GM19035 (cell line): Measurements from ENCODE around the gene GP1BB.
"Not testable (repeated sequence)": the region's sequence is repeated elsewhere in the genome, so short reads cannot be mapped to it uniquely, and the experiment has no call there.

Experiments
- ATAC-seq: cut with Tn5 transposase; IDR thresholded peaks from one replicate; pipeline ENCODE4 v1.9.1; 2021; ENCODE audit not compliant: unreplicated experiment

The GP1BB gene

DNA sequence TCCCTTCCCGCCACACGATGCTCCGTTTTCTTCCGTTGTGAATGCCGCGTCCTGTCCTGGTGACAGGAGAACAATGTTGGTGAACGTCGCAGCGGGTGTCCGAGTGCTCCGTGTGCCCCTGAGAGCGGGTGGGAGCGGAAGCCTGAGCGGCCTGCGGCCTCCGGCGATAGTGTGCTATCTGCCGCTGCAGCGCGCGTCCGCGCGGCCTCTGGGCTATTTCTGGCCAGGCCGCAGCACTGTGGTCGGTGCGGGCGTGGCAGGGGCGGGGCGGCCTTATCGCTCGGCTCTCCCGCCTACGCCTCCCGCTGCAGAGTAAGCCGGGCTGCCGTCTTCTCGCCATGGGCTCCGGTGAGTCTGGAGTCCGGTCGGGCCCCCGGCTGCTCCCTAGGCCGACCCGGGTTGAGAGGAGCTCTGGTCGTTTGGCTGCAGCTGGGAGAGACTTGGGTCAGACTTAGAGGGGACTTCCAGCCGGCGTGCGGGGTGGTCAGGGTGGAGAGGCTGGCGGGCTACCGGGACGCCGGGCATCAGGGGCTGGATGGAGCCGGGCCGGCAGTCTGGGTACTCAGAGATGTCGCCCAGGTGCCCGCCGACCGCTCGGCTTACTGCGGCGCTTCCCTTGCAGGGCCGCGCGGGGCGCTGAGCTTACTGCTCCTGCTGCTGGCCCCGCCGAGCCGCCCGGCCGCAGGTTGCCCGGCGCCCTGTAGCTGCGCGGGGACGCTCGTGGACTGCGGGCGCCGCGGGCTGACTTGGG, at the start of gene GP1BB:
TSS of gene GP1BB (plus strand) at position 308 of the 751 bp plus-strand sequence. CDS start at position 339, 31 bp downstream.
- no peak for ATAC-seq

DNA sequence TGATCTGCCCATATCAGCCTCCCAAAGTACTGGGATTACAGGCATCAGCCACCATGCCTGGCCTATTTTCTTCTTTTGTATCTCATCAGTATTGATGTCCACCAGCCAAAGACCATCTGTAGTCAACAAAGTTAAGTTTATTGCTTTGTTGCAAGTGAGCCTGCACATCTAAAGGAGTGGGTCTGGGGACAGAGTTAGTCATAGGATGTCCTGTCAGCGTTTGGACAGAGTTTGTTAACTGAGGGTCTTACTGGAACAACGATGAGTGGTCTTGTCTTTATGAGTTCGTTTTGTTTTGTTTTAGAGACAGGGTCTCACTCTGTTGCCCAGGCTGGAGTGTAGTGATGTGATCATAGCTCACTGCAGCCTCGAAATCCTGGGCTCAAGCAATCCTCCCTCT, 49.7 kb upstream of the GP1BB start:
- ATAC-seq = no peak

DNA sequence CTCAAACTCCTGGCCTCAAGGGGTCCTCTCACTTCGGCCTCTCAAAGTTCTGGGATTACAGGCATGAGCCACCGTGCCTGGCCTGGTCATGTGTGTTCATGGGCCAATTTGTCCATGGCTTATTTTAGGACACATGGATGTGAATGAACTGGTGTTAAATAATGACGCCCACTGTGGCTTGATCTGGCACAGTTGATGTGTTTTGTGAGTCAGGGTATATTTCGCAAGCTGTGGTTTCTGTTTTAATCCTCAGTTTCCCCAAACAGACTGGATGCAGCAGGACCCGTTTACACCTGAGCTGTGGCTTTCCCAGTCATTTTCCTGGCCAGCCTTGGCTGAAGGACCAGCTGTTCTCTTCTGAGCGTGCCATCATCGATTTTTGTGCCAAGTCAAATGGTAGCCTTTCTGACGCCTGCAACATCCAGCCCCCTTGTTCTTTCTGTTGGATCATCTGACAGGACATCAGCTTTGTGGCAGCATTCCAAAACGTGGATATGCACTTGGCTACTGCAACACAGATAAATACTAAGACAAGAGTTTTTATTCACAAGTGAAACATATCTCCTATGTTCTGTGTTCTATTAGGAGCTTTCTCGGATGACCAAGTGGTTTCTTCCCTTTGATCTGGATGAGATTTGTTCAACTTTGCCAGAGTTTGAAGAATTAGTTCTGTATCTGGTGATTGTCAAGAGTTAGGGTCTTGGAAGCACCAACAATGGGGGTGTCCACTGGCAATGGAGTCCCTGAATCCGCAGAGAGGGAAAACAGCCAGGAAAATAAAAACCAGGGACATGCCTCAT, 49.0 kb upstream of the GP1BB start:
- ATAC-seq = no peak

DNA sequence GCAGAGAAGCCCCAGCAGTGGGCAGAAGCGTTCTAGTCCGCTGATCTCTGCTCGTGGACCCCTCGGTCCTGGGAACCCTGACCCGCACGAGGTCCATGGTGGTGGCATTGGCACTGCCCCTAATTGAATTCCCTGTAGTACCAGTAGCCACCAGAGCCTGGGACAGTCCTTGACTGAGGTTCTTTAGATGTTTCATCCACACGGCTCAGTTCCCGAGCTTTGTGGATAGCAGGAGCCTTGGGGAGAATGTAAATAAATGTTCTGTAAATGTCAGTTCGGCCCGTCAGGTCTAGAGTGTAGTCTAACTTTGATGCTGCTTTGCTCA, 48.4 kb upstream of the GP1BB start:
- ATAC-seq = no peak

- no peak for ATAC-seq
These were observed 47.9 kb upstream of the GP1BB start for GRCh38 chr22:19675428-19675827.

DNA sequence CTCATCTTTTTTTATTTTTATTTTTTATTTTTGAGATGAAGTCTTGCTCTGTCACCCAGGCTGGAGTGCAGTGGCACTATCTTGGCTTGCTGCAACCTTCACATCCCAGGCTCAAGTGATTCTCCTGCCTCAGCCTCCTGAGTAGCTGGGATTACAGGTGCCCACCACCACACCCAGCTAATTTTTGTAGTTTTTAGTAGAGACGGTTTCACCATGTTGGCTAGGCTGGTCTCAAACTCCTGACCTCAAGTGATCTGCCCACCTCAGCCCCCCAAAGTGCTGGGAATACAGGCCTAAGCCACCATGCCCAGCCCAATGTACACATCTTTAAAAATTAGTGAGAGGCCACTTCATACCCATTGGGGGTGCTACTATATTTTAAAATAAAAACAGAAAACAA, 46.9 kb upstream of the GP1BB start:
- not testable (repeated sequence) for ATAC-seq

- no peak for ATAC-seq
These were observed 44.3 kb upstream of the GP1BB start for GRCh38 chr22:19678949-19679521.

DNA sequence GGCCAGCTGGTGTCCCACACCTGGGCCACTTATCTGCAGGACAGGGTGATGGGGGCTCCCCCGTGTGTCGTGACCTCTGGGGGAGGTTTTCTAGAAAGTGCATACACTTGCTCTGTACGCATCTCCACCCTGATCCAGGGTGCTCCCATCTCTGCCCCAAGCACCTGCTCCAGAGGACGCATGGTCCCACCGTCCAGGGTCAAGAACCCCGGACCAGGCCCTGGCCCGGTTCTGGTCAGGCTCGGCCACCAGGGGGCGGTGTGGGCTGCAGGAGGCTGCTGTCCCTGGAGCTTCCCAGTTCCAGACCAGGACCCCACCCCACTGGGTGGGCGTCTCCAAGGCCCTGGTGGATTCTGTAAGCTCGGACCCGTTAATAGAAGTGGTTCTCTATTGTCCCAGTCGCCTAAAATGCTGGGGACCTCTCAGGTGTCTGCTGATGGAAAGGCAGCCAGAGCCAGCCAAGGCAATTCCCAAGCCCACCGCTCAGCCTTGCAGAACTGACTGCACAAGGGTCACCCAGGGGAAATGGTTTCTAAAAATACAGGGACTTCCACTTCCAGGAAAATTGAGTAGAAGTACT, 43.7 kb upstream of the GP1BB start:
- no peak for ATAC-seq

DNA sequence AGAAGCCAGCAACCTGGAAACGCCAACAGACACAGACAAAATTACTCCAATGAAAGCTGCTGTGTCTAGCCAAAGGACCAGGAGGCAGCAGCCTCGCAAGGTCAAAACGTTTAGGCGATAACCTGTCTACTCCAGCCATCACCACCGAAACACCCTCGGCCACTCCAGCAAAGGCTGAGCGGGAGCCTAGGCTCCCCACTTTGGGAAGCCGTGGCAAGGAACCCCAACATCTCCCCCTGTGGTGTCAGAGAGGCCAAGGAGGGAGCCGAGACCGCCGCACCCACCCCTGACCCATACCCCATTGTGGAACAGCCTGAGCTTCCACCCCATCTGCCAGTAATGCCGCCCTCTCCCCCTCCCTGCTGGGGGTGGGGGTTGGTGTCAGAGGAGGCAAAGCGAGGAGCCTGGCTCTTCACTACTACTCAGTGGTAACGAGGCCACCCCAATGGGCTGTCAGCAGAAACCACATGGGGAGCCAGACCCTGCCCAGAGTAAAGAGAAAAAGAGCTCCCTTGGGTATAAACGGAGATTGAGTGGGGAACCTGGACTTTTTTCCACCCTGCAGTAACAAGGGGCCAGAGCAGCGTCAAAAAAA, 43.0 kb upstream of the GP1BB start:
- ATAC-seq = no peak

- ATAC-seq = no peak
These were observed 42.2 kb upstream of the GP1BB start for GRCh38 chr22:19680911-19681862.

DNA sequence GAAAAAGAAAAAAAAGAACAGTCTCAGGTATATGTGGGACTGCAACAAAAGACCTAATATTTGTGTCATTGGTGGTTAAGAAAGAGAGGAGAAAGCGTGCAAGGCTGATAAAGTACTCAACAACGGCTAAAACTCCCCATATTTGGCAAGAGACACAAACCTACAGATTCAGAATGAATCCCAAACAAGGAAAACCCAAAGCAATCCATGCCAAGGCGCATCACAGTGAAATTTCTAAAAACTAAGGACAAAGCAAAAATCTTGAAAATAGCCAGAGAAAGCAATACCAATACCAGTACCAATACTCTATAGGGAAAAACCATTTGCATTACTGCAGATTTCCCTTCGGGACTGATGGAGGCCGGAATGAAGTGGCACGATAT, 41.5 kb upstream of the GP1BB start:
- no peak for ATAC-seq

DNA sequence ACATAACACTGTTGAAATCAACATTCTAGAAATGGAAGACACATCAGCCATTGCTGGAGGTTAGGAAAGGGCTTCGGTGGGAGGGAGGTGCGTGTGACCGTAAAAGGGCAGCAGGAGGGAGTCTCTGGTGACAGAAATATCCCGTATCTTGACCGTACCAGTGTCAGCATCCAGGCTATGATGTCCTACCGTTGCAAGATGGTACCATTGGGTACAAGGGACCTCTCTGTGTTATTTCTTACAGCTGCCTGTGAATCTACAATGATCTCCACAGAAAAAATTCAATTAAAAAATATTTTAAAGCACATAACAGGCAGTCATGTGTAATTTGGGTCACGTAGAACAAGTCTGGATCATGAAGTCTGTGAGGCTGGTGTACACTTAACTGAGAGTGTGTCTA, 36.4 kb upstream of the GP1BB start:
- no peak for ATAC-seq

DNA sequence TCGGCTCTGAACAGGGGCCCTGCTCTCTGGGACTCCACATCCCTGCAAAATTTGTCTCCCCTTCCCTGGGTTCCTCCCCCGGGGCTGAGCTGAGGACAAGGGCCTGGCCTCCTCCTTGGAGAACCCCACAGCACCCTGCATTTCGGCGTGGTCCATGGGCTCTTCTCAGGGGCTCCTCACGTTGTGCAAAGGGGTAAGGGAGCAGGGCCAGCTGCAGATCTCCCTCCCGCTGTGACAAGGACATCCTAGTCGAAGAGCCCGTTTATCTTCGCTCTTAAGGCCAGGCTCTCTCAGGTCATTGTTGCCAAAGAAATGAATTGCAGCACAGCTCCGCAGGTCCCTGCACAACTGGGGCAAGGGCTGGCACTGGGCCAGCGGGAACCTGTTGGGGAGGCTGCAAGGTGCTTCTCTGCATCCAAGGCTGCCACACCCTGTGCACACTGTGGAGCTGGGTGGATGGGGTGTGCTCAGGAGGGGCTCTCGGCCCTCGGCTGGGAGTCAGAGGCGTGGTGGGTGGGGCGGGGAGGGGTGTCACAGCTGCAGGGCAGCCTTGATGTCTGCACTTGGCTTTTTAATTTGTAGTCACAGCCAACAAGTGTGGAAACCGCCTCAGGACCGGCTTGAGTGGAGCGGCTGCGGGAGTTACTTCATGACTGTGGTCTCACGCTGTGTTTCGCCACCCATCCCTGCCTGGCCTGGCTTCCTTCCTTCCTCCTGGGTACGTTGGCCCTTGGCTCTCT, 35.6 kb upstream of the GP1BB start:
- ATAC-seq = no peak

- no peak for ATAC-seq
These were observed 34.7 kb upstream of the GP1BB start for GRCh38 chr22:19688301-19689290.

DNA sequence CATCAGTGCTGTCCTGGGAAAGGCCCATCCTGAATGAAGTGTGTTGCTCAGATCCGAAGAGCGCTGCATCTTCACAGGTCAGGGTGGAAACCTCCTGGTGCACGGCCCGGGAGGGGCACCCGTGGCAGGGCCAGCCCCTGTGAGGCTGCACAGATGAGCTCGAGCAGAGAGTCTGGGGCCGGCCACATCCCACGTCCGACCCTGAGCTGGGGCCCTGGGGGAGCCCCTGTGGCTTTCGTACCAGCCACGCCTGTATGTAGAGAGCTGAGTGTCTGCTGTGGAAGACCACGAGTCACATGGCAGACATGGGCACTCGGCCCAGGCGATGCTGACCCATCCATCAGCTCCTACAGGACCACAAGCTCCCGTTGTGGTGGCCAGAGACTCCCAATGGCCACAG, 33.9 kb upstream of the GP1BB start:
- no peak for ATAC-seq

- ATAC-seq = no peak
These were observed 32.2 kb upstream of the GP1BB start for GRCh38 chr22:19691007-19691720.

- no peak for ATAC-seq
These were observed 31.5 kb upstream of the GP1BB start for GRCh38 chr22:19691721-19692341.
